MM.1S (cell line): ENCODE data around the gene CPLX4.

Experiments
- DNase-seq: peaks from one replicate; pipeline ENCODE4 v3.0.0-alpha.2; 2015
- H2AFZ ChIP-seq: fragments of 300-600 bp; sonication (generic); 2 replicates; pipeline ENCODE4 v1.6.0; 2016; ENCODE audit warnings: antibody characterized with exemption, low read length
- H3F3A ChIP-seq: fragments of 300-600 bp; sonication (generic); 2 replicates; pipeline ENCODE4 v1.6.1; 2016; ENCODE audit warnings: mild to moderate bottlenecking, antibody characterized with exemption, low read length, moderate library complexity, mixed read lengths; ENCODE audit not compliant: insufficient read depth
- H3K27ac ChIP-seq: fragments of 300-600 bp; sonication (generic); 2 replicates; pipeline ENCODE4 v1.5.1; 2016; ENCODE audit warnings: mild to moderate bottlenecking, low read length
- H3K27me3 ChIP-seq: fragments of 300-600 bp; sonication (generic); replicated peaks from 2 replicates; pipeline ENCODE4 v1.6.0; 2016; ENCODE audit warnings: low read length; ENCODE audit not compliant: insufficient read depth
- H3K36me3 ChIP-seq: fragments of 300-600 bp; sonication (generic); replicated peaks from 2 replicates; pipeline ENCODE4 v1.6.1; 2016; ENCODE audit warnings: mild to moderate bottlenecking, low read length, mixed read lengths; ENCODE audit not compliant: insufficient read depth
- H3K4me1 ChIP-seq: fragments of 300-600 bp; sonication (generic); 2 replicates; pipeline ENCODE4 v1.6.1; 2016; ENCODE audit warnings: low read length, mixed read lengths
- H3K4me2 ChIP-seq: fragments of 300-600 bp; sonication (generic); 2 replicates; pipeline ENCODE4 v1.6.0; 2016; ENCODE audit warnings: low read depth, low read length
- H3K4me3 ChIP-seq: fragments of 300-600 bp; sonication (generic); 2 replicates; pipeline ENCODE4 v1.5.1; 2016; ENCODE audit warnings: low read length, mixed read lengths
- H3K79me2 ChIP-seq: fragments of 300-600 bp; sonication (generic); 2 replicates; pipeline ENCODE4 v1.6.1; 2016; ENCODE audit warnings: mixed run types, low read length, mixed read lengths
- H3K9ac ChIP-seq: fragments of 300-600 bp; sonication (generic); 2 replicates; pipeline ENCODE4 v1.6.1; 2016; ENCODE audit warnings: low read length, mixed read lengths
- H3K9me2 ChIP-seq: fragments of 300-600 bp; sonication (generic); replicated peaks from 2 replicates; pipeline ENCODE4 v1.6.1; 2016; ENCODE audit warnings: mild to moderate bottlenecking, low read length, mixed read lengths; ENCODE audit not compliant: insufficient read depth
- H3K9me3 ChIP-seq: fragments of 300-600 bp; sonication (generic); replicated peaks from 2 replicates; pipeline ENCODE4 v1.6.1; 2016; ENCODE audit warnings: mild to moderate bottlenecking, low read length, mixed read lengths; ENCODE audit not compliant: insufficient read depth
- H4K20me1 ChIP-seq: fragments of 300-600 bp; sonication (generic); 2 replicates; pipeline ENCODE4 v1.6.1; 2016; ENCODE audit warnings: mild to moderate bottlenecking, low read length, moderate library complexity, mixed read lengths; ENCODE audit not compliant: insufficient read depth
- EZH2 ChIP-seq: fragments of 300-600 bp; sonication (generic); optimal IDR thresholded peaks from 2 replicates; pipeline ENCODE3; 2017; ENCODE audit warnings: low read depth, mild to moderate bottlenecking, antibody characterized with exemption, low read length, mixed read lengths
- EZH2phosphoT487 ChIP-seq: fragments of 300-600 bp; sonication (generic); IDR thresholded peaks from 2 replicates; pipeline ENCODE4 v1.6.1; 2018; ENCODE audit warnings: antibody characterized with exemption, low read length
- TF ChIP-seq, protein P1 (sequence below): fragments of 300-600 bp; sonication (generic); IDR thresholded peaks from 2 replicates; pipeline ENCODE4 v1.5.1; 2016; ENCODE audit warnings: antibody characterized with exemption, low read length, mixed read lengths

CPLX4 gene

DNA sequence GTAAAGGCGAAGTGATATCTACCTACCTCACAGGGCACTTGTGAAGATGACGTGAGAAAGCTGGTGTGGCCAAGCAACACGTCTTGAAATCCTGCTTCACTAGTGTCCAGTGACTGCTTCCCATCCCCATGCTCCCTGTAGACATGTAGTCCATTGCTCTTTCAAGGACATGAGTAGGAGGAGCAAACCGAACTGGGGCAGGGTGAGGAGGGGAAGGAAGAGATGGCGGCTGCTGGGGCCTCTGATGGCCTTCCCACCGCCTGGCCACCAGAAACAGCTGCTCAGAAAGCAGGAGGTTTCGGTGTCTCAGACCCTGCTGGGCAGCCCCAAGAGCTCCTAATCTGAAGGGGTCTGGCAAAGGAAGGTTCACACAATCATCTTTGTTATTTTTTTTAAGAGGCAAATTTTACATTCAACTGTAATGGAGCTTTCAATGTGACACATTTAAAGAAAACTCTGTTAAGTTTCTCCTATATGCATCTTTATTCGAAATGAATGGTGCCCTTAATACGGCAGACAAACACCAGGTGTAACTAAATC lies 14.7 kb downstream of the CPLX4 start:
- Histone ChIP-seq H3K9ac (no peak overlapping the region), H3K4me3 (no peak overlapping the region), H3K4me1 (no peaks in the 10 kb centered on the region), H3K27me3 (no peaks in the 10 kb centered on the region), H3F3A (no peaks in the 10 kb centered on the region), H3K9me3 (no peaks in the 10 kb centered on the region), H3K4me2 (no peak overlapping the region), H3K79me2 (no peaks in the 10 kb centered on the region), H2AFZ (no peak overlapping the region), H4K20me1 (no peaks in the 10 kb centered on the region), H3K36me3 (no peaks in the 10 kb centered on the region), H3K9me2 (no peaks in the 10 kb centered on the region), H3K27ac (no peak overlapping the region)
- no peak for DNase-seq
- TF ChIP-seq, protein P1, sequence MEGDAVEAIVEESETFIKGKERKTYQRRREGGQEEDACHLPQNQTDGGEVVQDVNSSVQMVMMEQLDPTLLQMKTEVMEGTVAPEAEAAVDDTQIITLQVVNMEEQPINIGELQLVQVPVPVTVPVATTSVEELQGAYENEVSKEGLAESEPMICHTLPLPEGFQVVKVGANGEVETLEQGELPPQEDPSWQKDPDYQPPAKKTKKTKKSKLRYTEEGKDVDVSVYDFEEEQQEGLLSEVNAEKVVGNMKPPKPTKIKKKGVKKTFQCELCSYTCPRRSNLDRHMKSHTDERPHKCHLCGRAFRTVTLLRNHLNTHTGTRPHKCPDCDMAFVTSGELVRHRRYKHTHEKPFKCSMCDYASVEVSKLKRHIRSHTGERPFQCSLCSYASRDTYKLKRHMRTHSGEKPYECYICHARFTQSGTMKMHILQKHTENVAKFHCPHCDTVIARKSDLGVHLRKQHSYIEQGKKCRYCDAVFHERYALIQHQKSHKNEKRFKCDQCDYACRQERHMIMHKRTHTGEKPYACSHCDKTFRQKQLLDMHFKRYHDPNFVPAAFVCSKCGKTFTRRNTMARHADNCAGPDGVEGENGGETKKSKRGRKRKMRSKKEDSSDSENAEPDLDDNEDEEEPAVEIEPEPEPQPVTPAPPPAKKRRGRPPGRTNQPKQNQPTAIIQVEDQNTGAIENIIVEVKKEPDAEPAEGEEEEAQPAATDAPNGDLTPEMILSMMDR: no peak
- TF ChIP-seq EZH2phosphoT487 (no peak), EZH2 (no peak)

DNA sequence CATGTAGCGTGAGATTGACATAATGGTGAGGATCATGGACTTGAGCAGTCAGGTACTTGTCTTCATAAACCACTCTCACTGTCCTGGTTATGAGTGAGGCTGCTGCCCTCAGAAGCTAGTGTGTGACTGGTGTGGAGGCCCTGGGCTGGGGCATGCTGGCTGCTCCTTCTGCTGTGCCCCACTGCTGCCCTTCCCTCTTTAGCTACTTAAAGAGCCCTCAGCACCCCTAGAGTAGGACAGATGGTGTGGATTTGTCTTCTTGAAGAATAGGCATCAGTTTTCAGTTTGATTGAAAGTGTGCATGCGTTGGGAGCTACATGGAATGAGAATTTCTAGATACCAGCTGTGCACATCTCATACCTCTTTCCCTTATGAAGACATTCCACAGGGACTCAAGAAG lies 15.4 kb downstream of the CPLX4 start:
- Histone ChIP-seq H3K9ac (no peak overlapping the region), H3K36me3 (no peaks in the 10 kb centered on the region), H3K27me3 (no peaks in the 10 kb centered on the region), H3F3A (no peaks in the 10 kb centered on the region), H3K9me2 (no peaks in the 10 kb centered on the region), H3K9me3 (no peaks in the 10 kb centered on the region), H3K27ac (no peak overlapping the region), H3K4me1 (no peaks in the 10 kb centered on the region), H3K4me2 (no peak overlapping the region), H4K20me1 (no peaks in the 10 kb centered on the region), H3K4me3 (no peak overlapping the region), H3K79me2 (no peaks in the 10 kb centered on the region), H2AFZ (no peak overlapping the region)
- DNase-seq: no peak
- TF ChIP-seq EZH2phosphoT487 (no peak), EZH2 (no peak)
- TF ChIP-seq, protein P1: no peak

DNA sequence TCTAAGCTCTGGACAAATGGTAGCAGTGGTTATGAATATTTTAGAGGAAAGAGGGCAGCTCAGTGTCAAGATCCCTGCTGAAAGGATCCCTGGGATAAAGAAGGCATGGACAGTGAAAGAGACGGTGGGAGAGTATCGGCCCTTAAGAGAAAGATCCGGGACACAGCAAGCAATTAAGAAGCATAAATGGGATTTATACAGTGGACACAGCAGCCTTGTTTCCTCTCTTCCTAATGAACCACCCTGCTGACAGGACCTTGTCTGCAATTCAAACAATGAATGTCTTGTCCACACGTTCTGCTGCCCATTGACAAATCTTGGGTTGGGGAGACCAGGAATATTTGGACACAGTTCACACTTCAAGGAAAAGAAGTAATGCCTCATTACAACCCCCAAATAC lies 16.5 kb downstream of the CPLX4 start:
- Histone ChIP-seq H3K9ac (no peak overlapping the region), H3K9me2 (no peaks in the 10 kb centered on the region), H3F3A (no peaks in the 10 kb centered on the region), H4K20me1 (no peaks in the 10 kb centered on the region), H3K79me2 (no peaks in the 10 kb centered on the region), H3K27ac (no peak overlapping the region), H3K36me3 (no peaks in the 10 kb centered on the region), H3K4me3 (no peak overlapping the region), H3K4me2 (no peak overlapping the region), H3K9me3 (no peaks in the 10 kb centered on the region), H2AFZ (no peak overlapping the region), H3K4me1 (no peaks in the 10 kb centered on the region), H3K27me3 (no peaks in the 10 kb centered on the region)
- DNase-seq: no peak
- TF ChIP-seq, protein P1: no peak
- TF ChIP-seq EZH2: no peak
- no peak for TF ChIP-seq EZH2phosphoT487
